Iris pigment epithelial cell (primary cell): ENCODE results near the gene ZFYVE26.
"Not testable (repeated sequence)": the region's sequence is repeated elsewhere in the genome, so short reads cannot be mapped to it uniquely, and the experiment has no call there.

ENCODE experiments used
- DNase-seq: peaks from one replicate; pipeline ENCODE4 v3.0.0-alpha.2; 2011; ENCODE audit warnings: low read depth

Gene ZFYVE26

GRCh38 chr14:67749341-67750084 is 66.9 kb downstream of the ZFYVE26 start:
- no peak for DNase-seq

GRCh38 chr14:67748312-67748711 is 68.1 kb downstream of the ZFYVE26 start:
- DNase-seq, result no peak

GRCh38 chr14:67746927-67747326 is 69.5 kb downstream of the ZFYVE26 start:
- DNase-seq, result no peak

GRCh38 chr14:67744046-67744445 is 72.3 kb downstream of the ZFYVE26 start:
- no peak for DNase-seq

GRCh38 chr14:67738740-67739504 is 77.5 kb downstream of the ZFYVE26 start:
- DNase-seq, result peak; percentile 94

GRCh38 chr14:67736771-67737170 is 79.6 kb downstream of the ZFYVE26 start:
- no peak for DNase-seq

GRCh38 chr14:67735336-67736147 is 80.8 kb downstream of the ZFYVE26 start:
- no peak for DNase-seq

- DNase-seq, result peak; percentile 7
These were observed 81.7 kb downstream of the ZFYVE26 start for GRCh38 chr14:67734675-67735074.

GRCh38 chr14:67733616-67734015 is 82.8 kb downstream of the ZFYVE26 start:
- no peak for DNase-seq

GRCh38 chr14:67729072-67729885 is 87.1 kb downstream of the ZFYVE26 start:
- DNase-seq, result no peak

GRCh38 chr14:67728258-67728657 is 88.1 kb downstream of the ZFYVE26 start:
- DNase-seq, result no peak

- DNase-seq, result no peak
These were observed 89.0 kb downstream of the ZFYVE26 start for GRCh38 chr14:67727361-67727760.

GRCh38 chr14:67725171-67725570 is 91.2 kb downstream of the ZFYVE26 start:
- DNase-seq, result no peak

GRCh38 chr14:67722293-67722692 is 94.1 kb downstream of the ZFYVE26 start:
- DNase-seq, result peak; percentile 56

GRCh38 chr14:67721875-67722274 is 94.5 kb downstream of the ZFYVE26 start:
- DNase-seq, result no peak

GRCh38 chr14:67719866-67720265 is 96.5 kb downstream of the ZFYVE26 start:
- no peak for DNase-seq

GRCh38 chr14:67719385-67719784 is 97.0 kb downstream of the ZFYVE26 start:
- not testable (repeated sequence) for DNase-seq

- no peak for DNase-seq
These were observed 98.1 kb downstream of the ZFYVE26 start for GRCh38 chr14:67718265-67718664.

GRCh38 chr14:67717048-67717447 is 99.3 kb downstream of the ZFYVE26 start:
- no peak for DNase-seq

- no peak for DNase-seq
These were observed 106.2 kb downstream of the ZFYVE26 start for GRCh38 chr14:67710209-67710608.

- DNase-seq, result not testable (repeated sequence)
These were observed 106.6 kb downstream of the ZFYVE26 start for GRCh38 chr14:67709796-67710195.

GRCh38 chr14:67709346-67709745 is 107.0 kb downstream of the ZFYVE26 start:
- DNase-seq, result not testable (repeated sequence)
